Peyer's patch (tissue), 4 donors: Measurements from ENCODE around the gene TMEM150A.

ENCODE experiments used
- CTCF ChIP-seq, 6 experiments: fragments of 450-650 bp in 4 of 6; fragments of 200-600 bp in 2 of 6; sonication (generic) in 1 of 6; IDR thresholded peaks; one replicate each; pipeline ENCODE4 v1.5.1; 2017 to 2019; ENCODE audit warnings: antibody characterized with exemption in 6 of 6, mild to moderate bottlenecking in 3 of 6, moderate library complexity in 1 of 6
- POLR2A ChIP-seq, 2 donors: fragments of 450-650 bp; IDR thresholded peaks; one replicate each; pipeline ENCODE4 v1.5.1; 2017; ENCODE audit warnings: antibody characterized with exemption in 2 of 2, mild to moderate bottlenecking in 2 of 2, moderate library complexity in 2 of 2

- TF ChIP-seq CTCF (IDR thresholded peaks at IDR 0.05) (no peak), POLR2A (IDR thresholded peaks at IDR 0.05) (no peak)
Observed at GRCh38 chr2:85554980-85555612, 47.4 kb downstream of the TMEM150A start.
